Measurements from ENCODE around the gene PRRG1.

- TF ChIP-seq CTCF (IDR thresholded peaks at IDR 0.05) (0 out of 2 replicates have a peak, but pooled peaks have one; percentile 5), POLR2AphosphoS5 (IDR thresholded peaks at IDR 0.05; ENCODE audit: low read depth, low read length) (no peak), SIN3A (IDR thresholded peaks at IDR 0.05; ENCODE audit: borderline replicate concordance, insufficient read depth, low read depth, low read length) (no peak), REST (IDR thresholded peaks at IDR 0.05; ENCODE audit: insufficient read depth in 1 of 2, low read depth in 2 of 2, low read length in 1 of 2) (no peak), TCF7L2 (IDR thresholded peaks at IDR 0.05; ENCODE audit: low read depth, low read length) (no peak)
Measured at GRCh38 chrX:37302569-37302968, 46.6 kb upstream of the PRRG1 start.
